ENCODE results near the gene SEPTIN1. TPM values are rescaled to one million over a fixed set of nuclear protein-coding genes. Genes with fewer than 3 reads are reported as not detected.

SEPTIN1 gene
- total RNA-seq, 2 donors from 2014 or later: 1.1 to 2.3 TPM

DNA sequence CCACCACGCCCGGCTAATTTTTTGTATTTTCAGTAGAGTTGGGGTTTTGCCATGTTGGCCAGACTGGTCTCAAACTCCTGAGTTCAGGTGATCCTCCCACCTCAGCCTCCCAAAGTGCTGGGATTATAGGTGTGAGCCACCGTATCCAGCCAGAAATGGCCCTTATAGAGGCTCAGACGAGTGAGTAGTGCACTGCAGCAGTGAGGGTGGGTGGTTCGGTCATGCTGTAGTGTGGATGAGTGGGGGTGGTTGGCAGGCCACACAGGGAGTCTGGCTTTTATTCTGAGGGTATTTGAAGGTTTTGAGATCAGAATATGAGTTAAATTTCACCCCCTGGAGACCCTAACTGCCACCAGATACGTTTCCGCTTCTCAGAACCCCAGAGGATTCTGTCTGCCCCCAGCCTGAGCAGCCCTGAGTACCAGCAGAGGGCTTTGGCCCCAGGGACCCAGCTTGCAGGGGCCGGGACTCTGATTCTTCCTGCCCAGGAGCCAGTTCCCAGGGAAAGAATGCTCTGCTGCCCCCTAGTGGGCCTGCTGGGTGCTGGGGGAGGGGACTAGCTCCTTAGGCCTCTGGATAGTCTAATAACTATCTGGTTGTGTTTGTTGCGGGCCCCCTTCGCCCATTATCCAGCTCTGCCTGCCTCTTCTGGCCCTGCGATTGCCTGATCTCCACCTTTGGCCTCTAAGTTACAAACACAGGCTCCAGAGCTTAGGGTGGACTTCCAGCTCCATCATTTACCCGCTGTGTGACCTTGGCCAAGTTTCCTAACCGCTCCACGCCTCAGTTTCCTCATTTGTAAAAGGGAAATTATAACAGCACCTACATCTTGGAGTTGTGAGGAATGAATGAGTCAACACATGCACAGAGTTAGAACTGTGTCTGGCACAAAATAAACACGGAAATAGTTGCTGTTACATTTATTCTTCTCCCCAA lies 27.0 kb upstream of the SEPTIN1 start:
- peaks cover 34% of the 10 kb centered on the region for H3K36me3 Mint-ChIP-seq (ENCODE audit: low read depth)
- peak; percentile 98 for DNase-seq
- H3K27ac ChIP-seq (ENCODE audit: low read depth, low read length): no peak overlapping the region
- H3K4me1 ChIP-seq (ENCODE audit: control insufficient read depth, insufficient read depth, low read length): no peaks in the 10 kb centered on the region
- H3K27ac Mint-ChIP-seq: peak overlapping the region; percentile 48
- H3K9me3 ChIP-seq (ENCODE audit: control insufficient read depth, low read length): no peaks in the 10 kb centered on the region
- H3K36me3 ChIP-seq (ENCODE audit: control insufficient read depth, insufficient read depth, low read length): peaks cover 38% of the 10 kb centered on the region
- WGBS, 2 experiments (ENCODE audit: insufficient coverage in 1 of 2, insufficient read length in 1 of 2): 78 to 80% methylated on average over 12 to 15 of the region's 15 CpGs
- no peaks in the 10 kb centered on the region for H3K9me3 Mint-ChIP-seq
- peaks cover 4% of the 10 kb centered on the region for H3K27me3 Mint-ChIP-seq (ENCODE audit: insufficient read depth)
- peak; percentile 97 for TF ChIP-seq CTCF (conservative IDR thresholded peaks at IDR 0.05)
- H3K4me3 Mint-ChIP-seq: peak overlapping the region; percentile 68
- H3K9ac ChIP-seq (ENCODE audit: extremely low read depth, low read length, poor library complexity, severe bottlenecking): no peak overlapping the region
- peaks cover 9% of the 10 kb centered on the region for H3K4me1 Mint-ChIP-seq
- H3K27me3 ChIP-seq (ENCODE audit: control insufficient read depth, insufficient read depth, low read length, poor library complexity, severe bottlenecking): no peaks in the 10 kb centered on the region
- peak overlapping the region; percentile 16 for H3K4me3 ChIP-seq (ENCODE audit: low read length)

DNA sequence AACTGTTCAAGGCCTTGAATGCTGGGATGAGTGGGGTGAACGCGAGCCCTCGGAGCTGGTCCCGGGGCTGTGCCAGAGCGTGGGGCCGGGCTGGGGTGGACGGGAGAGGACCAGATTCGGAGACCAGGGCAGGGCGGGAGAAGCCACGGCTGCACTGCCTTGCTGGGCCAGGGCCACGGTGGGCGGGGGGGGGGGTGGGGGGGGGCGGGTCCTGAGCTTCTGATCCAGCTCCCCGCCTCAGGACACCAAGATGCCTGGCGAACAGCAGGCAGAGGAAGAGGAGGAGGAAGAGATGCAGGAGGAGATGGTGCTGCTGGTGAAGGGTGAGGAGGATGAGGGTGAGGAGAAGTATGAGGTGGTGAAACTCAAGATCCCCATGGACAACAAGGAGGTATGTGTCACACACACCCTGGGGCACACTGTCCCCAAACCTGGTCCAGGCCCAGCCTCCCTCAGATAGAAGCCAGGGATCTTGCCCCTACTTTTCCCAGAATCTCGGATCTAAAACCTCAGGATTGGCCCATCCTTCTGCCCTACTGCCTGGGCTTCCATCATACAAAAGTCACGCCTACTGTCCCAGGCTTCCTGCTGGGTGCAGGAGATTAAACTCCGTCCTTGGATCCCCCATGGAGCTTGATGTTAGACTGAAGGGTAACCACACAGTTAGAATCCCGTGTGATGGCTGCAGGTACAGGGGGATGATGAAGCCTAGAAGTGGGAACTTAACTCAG lies 25.6 kb upstream of the SEPTIN1 start:
- H3K27ac ChIP-seq (ENCODE audit: low read depth, low read length): peak overlapping the region; percentile 61
- WGBS, 2 experiments (ENCODE audit: insufficient coverage in 1 of 2, insufficient read length in 1 of 2): 17 to 60% methylated on average over 4 to 13 of the region's 19 CpGs

More for the DNA sequence above, 25.6 kb upstream of the SEPTIN1 start:
- Histone ChIP-seq H3K27me3 (ENCODE audit: control insufficient read depth, insufficient read depth, low read length, poor library complexity, severe bottlenecking) (no peaks in the 10 kb centered on the region), H3K9me3 (ENCODE audit: control insufficient read depth, low read length) (no peaks in the 10 kb centered on the region), H3K4me3 (ENCODE audit: low read length) (peak overlapping the region; percentile 76), H3K36me3 (ENCODE audit: control insufficient read depth, insufficient read depth, low read length) (peaks cover 24% of the 10 kb centered on the region), H3K4me1 (ENCODE audit: control insufficient read depth, insufficient read depth, low read length) (no peaks in the 10 kb centered on the region), H3K9ac (ENCODE audit: extremely low read depth, low read length, poor library complexity, severe bottlenecking) (peak overlapping the region; percentile 60)
- peaks cover 9% of the 10 kb centered on the region for H3K4me1 Mint-ChIP-seq
- TF ChIP-seq CTCF (conservative IDR thresholded peaks at IDR 0.05): no peak
- peak overlapping the region; percentile 68 for H3K4me3 Mint-ChIP-seq
- peaks cover 23% of the 10 kb centered on the region for H3K36me3 Mint-ChIP-seq (ENCODE audit: low read depth)
- DNase-seq: peak; percentile 69
- H3K27ac Mint-ChIP-seq: peak overlapping the region; percentile 75
- H3K9me3 Mint-ChIP-seq: no peaks in the 10 kb centered on the region
- H3K27me3 Mint-ChIP-seq (ENCODE audit: insufficient read depth): peaks cover 11% of the 10 kb centered on the region
